Stimulated activated CD4-positive, alpha-beta T cell treated with anti-CD3 and anti-CD28 coated beads, Interleukin-1b, Interleukin-23, amount 100 ng/mL, for 4 hours (primary cell): ENCODE measurements around the gene DENND1C.

Experiments
- DNase-seq, 2 donors: peaks; one replicate each; pipeline ENCODE4 v3.0.0-alpha.2; 2020; ENCODE audit warnings: low read depth in 2 of 2

The DENND1C gene

DNA sequence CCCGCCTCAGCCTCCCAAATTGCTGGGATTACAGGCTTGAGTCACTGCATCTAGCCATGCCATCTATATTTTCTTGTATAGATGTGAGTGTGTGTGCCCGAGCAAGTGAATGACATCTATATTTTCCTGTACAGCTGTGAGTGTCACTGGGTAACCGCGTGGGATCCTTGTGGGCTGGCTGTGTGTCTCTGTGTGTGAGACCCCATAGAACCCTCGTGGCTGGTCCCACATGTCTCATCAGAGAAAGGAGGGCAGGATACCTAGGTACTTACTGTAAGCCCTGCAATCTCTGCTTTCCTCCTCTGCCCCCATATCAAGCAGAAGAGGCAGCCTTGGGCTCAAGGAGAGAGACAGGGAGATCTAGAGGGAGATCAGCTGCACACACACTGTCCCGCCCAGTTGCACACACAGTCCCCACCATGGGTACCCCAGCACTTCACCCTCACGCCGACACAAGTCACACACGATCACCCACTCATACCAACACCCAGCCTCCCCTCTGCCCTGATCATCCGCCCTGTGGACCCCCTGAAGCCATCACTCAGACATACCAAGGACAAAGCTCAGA lies 655 bp downstream of the DENND1C start:
- no peak for DNase-seq

- no peak for DNase-seq
These were observed 1.7 kb downstream of the DENND1C start for GRCh38 chr19:6479836-6480398.

GRCh38 chr19:6478815-6479214 lies 2.8 kb downstream of the DENND1C start:
- DNase-seq = no peak

DNA sequence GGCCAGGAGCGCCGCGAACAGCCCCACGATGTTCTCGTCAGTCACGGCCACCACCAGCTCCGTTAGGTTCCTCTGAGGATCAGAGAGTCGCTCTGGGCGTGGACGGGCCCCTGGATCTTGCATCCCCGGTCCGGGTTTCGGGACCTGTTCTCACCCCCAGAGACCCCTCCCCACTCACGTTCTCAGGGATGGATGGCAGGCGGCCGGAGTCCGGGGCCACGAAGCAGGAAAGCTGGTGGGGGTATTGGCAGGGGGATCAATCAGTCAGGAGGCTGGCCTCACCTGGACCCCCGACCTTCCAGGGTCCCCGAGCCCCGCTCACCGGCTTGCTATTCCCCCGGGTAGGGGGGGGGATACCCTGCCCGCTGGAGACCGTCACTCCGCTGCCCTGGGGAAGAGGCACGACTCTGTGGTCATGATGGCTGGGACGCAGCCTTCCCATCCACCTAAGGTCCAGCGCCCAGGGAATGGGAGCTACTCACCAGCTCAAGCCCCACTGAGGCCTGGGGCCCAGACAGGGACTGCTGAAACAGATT lies 4.6 kb downstream of the DENND1C start:
- no peak for DNase-seq

DNA sequence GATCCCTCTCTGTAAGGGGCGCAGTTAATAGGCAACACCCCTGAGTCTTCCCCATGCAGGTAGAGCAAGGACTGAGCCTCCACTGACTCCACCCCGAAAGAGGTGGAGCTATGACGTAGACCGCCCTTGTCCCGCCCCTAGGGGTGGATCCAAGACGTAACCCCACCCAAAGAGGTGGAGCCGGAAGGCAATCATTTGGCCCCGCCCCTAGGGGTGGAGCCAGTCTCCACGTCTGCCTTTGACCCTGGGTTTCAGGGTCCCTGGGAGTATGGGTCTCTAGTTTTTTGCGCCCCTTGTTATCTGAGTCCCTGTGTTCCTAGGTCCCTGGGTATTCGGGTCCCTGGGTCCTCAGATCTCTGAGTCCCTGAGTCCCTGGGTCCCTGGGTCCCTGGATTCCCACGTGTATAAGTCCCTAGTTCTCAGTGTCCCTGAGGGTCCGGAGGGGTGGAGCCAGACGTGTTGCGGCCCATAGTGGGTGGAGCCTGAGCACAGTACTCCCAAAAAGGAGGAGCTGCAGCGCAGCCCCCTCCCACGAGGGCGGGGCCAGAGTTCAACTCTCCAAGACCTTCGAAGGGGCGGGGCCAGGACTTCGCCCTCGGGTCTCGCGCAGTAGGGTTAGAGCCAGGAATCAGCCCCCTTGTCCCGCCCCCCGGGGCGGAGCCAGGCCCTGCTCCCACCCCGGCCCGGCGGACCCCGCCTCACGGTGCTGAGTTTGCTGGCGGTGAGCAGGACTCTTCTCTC lies 5.3 kb downstream of the DENND1C start:
- peak; percentile 39 to 44 for DNase-seq

- no peak for DNase-seq
These were observed 6.1 kb downstream of the DENND1C start for GRCh38 chr19:6475321-6476108.

DNA sequence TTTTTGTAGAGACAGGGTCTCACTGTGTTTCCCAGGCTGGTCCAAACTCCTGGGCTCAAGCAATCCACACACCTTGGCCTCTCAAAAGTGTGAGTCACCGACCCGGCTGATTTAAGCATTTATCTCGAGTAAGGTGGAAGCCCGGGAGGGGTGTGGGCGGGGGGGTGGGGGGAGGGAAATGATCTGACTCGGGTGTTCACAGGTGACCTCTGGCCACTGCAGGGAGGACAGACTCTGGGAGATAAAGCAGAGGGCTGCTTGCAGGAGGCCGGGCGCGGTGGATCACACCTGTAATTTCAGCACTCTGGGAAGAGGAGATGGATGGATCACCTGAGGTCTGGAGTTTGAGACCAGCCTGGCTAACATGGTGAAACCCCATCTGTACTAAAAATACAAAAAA lies 7.9 kb downstream of the DENND1C start:
- no peak for DNase-seq

- DNase-seq = no peak
These were observed 8.9 kb downstream of the DENND1C start for GRCh38 chr19:6472713-6473112.

DNA sequence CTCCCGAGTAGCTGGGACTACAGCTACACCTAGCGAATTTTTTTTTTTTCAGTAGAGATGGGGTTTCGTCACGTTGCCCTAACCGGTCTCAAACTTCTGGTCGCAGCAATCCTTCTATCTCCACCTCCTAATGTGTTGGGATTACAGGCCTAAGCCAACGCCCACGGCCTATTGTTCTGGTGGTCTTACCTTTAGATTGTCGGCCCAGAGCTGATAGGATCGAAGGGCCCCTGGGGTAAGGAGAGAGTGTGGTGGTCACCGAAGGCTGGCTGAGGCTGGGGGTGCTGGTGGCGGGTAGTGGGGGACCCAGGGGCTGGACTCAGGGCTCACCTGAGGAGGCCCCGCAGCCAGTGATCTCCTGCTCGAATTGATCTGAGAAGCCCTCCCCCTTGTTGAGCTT lies 10.5 kb downstream of the DENND1C start:
- DNase-seq = no peak

DNA sequence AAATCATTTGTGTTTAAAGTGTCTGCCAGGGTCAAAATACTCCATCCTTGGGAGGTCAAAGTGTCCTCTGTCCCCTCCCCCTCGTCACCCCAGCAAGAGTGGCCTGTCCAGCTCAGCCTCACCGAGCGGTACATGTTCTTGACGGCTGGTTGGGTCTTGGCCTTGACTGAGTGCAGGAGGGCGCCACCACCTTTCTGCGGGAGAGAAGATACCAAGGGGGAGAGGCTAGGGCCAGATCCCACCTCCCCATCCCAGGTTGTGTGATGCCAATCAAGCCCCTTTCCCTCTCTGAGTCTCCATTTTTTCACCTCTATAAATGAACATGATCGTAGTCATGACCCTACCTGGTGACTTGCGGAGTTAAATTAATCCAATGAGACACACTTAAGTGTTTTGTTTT lies 11.4 kb downstream of the DENND1C start:
- no peak for DNase-seq

- no peak for DNase-seq
These were observed 14.2 kb downstream of the DENND1C start for GRCh38 chr19:6467384-6467783.

GRCh38 chr19:6466526-6467248 lies 14.9 kb downstream of the DENND1C start:
- no peak for DNase-seq

GRCh38 chr19:6465663-6466062 lies 15.9 kb downstream of the DENND1C start:
- DNase-seq = no peak

DNA sequence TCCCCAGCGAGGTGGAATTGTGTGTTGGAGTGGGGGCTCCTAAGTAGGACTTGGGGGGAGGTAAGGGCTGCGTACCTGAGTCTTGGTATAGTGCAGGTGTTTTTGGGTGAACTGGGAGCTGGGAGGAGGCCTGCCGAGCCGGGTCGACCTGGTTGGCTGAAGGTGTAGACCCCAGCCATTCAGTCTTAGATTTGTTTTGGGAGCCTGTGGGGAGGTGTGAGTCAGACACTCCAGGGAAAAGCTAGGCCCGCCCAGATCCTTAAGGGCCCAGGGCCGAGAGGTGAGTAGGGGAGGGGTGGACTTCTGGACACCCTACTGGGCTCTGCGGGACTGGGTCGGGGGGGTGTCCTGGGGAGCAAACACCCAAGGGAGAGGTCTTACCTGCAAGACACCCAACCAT lies 16.6 kb downstream of the DENND1C start:
- no peak for DNase-seq

DNA sequence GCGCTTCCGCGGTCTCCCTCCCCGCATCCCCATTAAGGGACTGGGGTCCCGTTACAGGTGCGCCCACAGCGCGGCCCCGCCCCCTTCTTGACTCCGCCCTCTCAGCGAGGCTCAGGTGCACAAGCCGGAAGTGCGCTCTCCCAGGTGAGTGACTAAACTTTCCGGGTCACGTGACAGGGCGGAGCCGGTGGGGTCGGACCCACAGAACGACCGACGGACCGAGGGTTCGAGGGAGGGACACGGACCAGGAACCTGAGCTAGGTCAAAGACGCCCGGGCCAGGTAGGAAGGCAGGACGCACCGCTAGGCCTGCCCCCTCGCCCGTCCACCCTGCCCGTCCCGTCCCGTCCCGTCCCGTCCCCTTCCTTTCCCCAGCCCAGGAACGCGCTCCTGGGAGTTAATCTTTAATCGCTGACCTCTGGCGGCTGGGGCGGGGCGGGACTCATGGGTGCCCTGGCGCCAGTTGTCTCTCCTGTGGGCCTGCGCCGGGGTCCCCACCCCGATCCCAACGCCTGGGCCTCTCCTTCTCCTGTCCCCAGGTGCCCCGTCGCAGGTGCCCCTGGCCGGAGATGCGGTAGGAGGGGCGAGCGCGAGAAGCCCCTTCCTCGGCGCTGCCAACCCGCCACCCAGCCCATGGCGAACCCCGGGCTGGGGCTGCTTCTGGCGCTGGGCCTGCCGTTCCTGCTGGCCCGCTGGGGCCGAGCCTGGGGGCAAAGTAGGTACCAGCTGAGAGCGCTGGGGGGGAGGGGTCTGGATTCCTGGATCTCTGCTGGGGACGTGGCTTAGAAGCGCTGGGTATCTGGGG lies 17.3 kb downstream of the DENND1C start, which contains the start of gene CRB3:
Gene CRB3 (plus strand): TSS at position 202 of the 804 bp plus-strand sequence. CDS start 431 bp downstream, at position 633.
- peak; percentile 28 to 49 for DNase-seq

DNA sequence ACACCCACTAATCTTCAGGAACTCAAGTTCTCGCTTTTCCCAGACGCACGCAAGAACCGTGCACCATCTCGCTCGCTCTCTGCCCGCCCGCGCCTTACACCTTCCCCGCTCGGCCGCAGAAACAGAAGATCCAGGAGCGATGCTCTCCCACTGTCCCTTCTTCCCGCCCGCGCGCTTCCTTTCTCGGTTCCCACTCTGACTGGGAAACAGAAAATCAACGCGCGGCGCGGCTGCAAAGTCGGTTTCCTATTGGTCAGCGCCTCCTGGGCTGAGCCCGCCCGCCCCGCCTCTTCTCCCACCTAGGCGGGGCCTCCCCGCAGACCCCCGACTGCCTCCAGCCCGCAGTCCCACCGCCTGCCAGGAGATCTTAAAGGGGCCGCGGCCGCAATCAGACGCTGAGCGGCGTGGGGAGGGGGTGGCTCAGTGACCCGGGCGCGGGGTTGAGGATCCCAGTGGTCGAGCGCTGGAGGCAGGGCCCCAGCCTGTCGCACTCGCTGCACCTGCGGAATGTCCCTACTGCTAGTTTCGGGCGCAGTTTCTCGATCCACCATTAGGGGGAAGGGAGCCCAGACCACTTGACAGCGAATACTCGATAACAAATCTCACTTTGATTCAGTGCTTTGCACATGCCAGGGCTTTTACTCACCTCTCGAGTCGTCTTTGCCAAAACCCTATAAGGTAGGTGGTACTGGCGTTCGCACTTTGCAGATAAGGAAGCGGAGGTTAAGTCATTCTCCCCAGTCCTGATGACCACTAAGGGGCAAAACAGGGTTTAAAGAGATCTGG lies 21.3 kb downstream of the DENND1C start:
- peak; percentile 93 to 94 for DNase-seq

- DNase-seq = peak; percentile 47 to 62
These were observed 22.1 kb downstream of the DENND1C start, which contains the start of gene SLC25A23 for GRCh38 chr19:6459262-6460098. Gene SLC25A23, minus strand, starts transcription at chr19:6459792. Its CDS starts 164 bp downstream, at chr19:6459628.

DNA sequence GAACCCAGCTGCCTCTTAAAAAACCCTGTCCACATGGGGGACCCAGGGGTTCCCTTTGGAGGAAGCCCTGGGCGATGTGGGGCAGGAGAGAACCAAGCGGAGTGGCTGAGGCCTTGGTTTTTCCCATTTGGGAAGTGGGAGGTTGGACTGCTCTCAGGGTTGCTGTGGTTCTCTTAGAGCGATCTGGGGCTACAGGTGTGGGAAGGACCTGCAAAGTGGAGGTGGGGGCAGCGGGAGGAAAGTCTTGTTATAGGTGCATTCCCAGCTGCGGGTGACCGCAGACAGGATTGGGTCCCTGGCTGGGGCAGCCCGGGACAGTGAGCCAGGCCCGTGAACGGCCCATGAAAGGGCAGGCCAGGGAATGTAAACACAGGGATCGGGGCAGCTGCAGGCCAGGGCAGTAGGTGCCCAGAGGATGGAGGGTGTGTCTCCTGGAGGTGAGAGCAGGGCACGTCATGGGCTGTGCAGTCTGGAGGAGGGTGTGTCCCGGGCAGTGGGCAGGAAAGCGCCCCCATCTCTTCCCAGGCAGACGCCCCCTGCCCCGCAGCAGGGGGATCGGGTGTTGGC lies 22.8 kb downstream of the DENND1C start:
- no peak for DNase-seq
